Natural killer cell (primary cell): ENCODE data around the gene PCDHGA4. TPM values are rescaled to one million over a fixed set of nuclear protein-coding genes. Genes with fewer than 3 reads are reported as not detected.

Source experiments
- ATAC-seq, 3 donors: fragments of 150-1000 bp in 2 of 3; fragments of 200-7000 bp in 1 of 3; cut with Tn5 transposase; 1 replicate in 1 of 3; 2 replicates in 2 of 3; pipeline ENCODE4 v1.10.0; 2021; ENCODE audit warnings: mild to moderate bottlenecking in 2 of 3, moderate library complexity in 2 of 3
- DNase-seq, 2 donors: peaks; one replicate each; pipeline versions ENCODE4 v3.0.0 to v3.0.0-alpha.2; 2013 to 2021; ENCODE audit warnings: mixed read lengths in 1 of 2
- H3K27ac ChIP-seq: one replicate; pipeline ENCODE4 v1.5.1; 2013; ENCODE audit warnings: mild to moderate bottlenecking, low read length
- H3K27me3 ChIP-seq: one replicate; pipeline ENCODE4 v1.6.1; 2013; ENCODE audit warnings: low read length; ENCODE audit not compliant: control insufficient read depth, insufficient read depth
- H3K36me3 ChIP-seq: one replicate; pipeline ENCODE4 v1.6.1; 2013; ENCODE audit warnings: low read length; ENCODE audit not compliant: control insufficient read depth, insufficient read depth
- H3K4me1 ChIP-seq: one replicate; pipeline ENCODE4 v1.6.1; 2013; ENCODE audit warnings: low read length; ENCODE audit not compliant: control insufficient read depth, insufficient read depth
- H3K4me3 ChIP-seq: one replicate; pipeline ENCODE4 v1.5.1; 2013; ENCODE audit warnings: low read length
- H3K9me3 ChIP-seq: one replicate; pipeline ENCODE4 v1.6.1; 2013; ENCODE audit warnings: low read length; ENCODE audit not compliant: control insufficient read depth, insufficient read depth
- H3K27ac Mint-ChIP-seq, 2 donors: one replicate each; pipeline ENCODE4 v1.8.0; 2022; ENCODE audit warnings: mild to moderate bottlenecking in 2 of 2, mixed read lengths in 2 of 2, moderate library complexity in 1 of 2
- H3K27me3 Mint-ChIP-seq, 2 donors: one replicate each; pipeline ENCODE4 v1.8.0; 2022; ENCODE audit warnings: low read depth in 2 of 2, mixed read lengths in 2 of 2
- H3K36me3 Mint-ChIP-seq: one replicate; pipeline ENCODE4 v1.8.0; 2022; ENCODE audit warnings: mixed read lengths
- H3K4me1 Mint-ChIP-seq, 2 donors: one replicate each; pipeline ENCODE4 v1.8.0; 2022; ENCODE audit warnings: mixed read lengths in 2 of 2
- H3K4me3 Mint-ChIP-seq: one replicate; pipeline ENCODE4 v1.8.0; 2022; ENCODE audit warnings: mild to moderate bottlenecking, moderate library complexity, mixed read lengths
- H3K9me3 Mint-ChIP-seq, 2 donors: one replicate each; pipeline ENCODE4 v1.8.0; 2022; ENCODE audit warnings: mixed read lengths in 2 of 2
- WGBS: methylation state at CpG from one replicate; pipeline ENCODE4 v1.1.7; 2013; ENCODE audit warnings: missing lambda C conversion rate; ENCODE audit not compliant: insufficient coverage; 5-methylcytosine and 5-hydroxymethylcytosine counted together
- intact Hi-C: fragments of 100-400 bp; cut with micrococcal nuclease; formaldehyde crosslinking; loops from one replicate; pipeline ENCODE4 v1.14.2; 2022
- total RNA-seq, 4 donors: library from RNA; stranded (reverse); fragments of 120-200 nt in 1 of 4; gene quantifications; one replicate each; pipeline versions ENCODE4 v1.2.3 to v1.2.4, GENCODE V29; 2013 to 2022
- TF ChIP-seq, protein P1 (sequence below): fragments of 200-600 bp; IDR thresholded peaks from one replicate; pipeline ENCODE4 v1.8.0; 2022; ENCODE audit warnings: antibody characterized with exemption

Gene PCDHGA4
- total RNA-seq, 3 donors from 2014 or later (not counting 1 experiment from before 2014, with no cell fraction given), result 0.24 to 0.30 TPM; not detected in 1

DNA sequence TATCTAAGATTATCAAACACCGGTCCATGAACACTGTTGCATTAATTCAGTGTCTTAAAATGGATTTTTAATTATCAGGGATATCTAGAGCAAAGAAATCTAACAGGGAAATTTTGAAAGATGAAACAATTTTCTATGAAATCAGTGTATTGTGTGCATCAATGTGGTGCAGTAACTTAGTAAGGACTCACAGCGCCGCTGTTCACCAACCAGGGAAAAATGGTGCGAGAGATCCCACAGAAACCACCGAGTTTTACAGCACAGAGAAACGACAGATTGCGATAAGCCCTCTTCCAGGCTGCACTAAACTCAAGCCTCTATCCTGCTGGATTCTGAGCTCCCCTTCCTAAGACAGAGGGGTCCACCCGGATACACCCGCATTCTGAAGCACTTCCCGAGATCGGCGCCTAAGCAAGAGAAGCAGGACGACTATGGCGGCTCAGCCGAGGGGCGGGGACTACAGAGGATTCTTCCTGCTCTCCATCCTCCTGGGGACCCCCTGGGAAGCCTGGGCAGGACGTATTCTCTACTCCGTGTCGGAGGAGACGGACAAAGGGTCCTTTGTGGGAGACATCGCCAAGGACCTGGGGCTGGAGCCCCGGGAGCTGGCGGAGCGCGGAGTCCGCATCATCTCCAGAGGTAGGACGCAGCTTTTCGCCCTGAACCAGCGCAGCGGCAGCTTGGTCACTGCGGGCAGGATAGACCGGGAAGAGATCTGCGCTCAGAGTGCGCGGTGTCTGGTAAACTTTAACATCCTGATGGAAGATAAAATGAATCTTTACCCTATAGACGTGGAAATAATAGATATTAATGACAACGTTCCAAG lies 27.9 kb downstream of the PCDHGA4 start, which contains the start of gene PCDHGA7:
Gene PCDHGA7, plus strand, starts transcription at position 274 of the 826 bp plus-strand sequence. Its CDS starts 158 bp downstream, at position 432.
- DNase-seq, result peak in 1 of 2 donors; percentile 12
- peak within 1 kb of the TSS; percentile 28 for H3K4me3 Mint-ChIP-seq
- 24% methylated on average over 37 of the region's 37 CpGs for WGBS
- Histone ChIP-seq H3K27me3 (peaks cover 48% of the 10 kb centered on the region), H3K36me3 (no peaks in the 10 kb centered on the region), H3K9me3 (peaks cover 26% of the 10 kb centered on the region), H3K27ac (no peak within 1 kb of the TSS), H3K4me3 (peak within 1 kb of the TSS; percentile 9), H3K4me1 (peaks cover 4% of the 10 kb centered on the region)
- no peaks in the 10 kb centered on the region for H3K36me3 Mint-ChIP-seq
- peaks cover 63 to 80% of the 10 kb centered on the region in 2 donors for H3K27me3 Mint-ChIP-seq
- no peak within 1 kb of the TSS for H3K27ac Mint-ChIP-seq
- intact Hi-C loops, result no loop called here
- TF ChIP-seq, protein P1, sequence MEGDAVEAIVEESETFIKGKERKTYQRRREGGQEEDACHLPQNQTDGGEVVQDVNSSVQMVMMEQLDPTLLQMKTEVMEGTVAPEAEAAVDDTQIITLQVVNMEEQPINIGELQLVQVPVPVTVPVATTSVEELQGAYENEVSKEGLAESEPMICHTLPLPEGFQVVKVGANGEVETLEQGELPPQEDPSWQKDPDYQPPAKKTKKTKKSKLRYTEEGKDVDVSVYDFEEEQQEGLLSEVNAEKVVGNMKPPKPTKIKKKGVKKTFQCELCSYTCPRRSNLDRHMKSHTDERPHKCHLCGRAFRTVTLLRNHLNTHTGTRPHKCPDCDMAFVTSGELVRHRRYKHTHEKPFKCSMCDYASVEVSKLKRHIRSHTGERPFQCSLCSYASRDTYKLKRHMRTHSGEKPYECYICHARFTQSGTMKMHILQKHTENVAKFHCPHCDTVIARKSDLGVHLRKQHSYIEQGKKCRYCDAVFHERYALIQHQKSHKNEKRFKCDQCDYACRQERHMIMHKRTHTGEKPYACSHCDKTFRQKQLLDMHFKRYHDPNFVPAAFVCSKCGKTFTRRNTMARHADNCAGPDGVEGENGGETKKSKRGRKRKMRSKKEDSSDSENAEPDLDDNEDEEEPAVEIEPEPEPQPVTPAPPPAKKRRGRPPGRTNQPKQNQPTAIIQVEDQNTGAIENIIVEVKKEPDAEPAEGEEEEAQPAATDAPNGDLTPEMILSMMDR, result no peak
- peaks cover 0 to 8% of the 10 kb centered on the region in 2 donors for H3K4me1 Mint-ChIP-seq
- H3K9me3 Mint-ChIP-seq, result peaks cover 0 to 3% of the 10 kb centered on the region in 2 donors
- ATAC-seq, result peak in 2 of 3 donors; percentile 46 to 50

DNA sequence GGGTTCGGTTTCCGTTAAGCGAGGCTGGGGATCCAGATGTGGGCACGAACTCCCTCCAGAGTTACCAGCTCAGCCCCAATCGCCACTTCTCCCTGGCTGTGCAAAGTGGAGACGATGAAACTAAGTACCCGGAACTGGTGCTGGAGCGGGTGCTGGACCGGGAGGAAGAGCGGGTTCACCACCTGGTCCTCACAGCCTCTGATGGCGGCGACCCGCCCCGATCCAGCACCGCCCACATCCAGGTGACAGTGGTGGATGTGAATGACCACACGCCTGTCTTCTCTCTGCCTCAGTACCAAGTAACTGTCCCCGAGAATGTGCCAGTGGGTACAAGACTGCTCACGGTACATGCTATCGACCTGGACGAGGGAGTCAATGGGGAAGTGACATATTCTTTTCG lies 28.5 kb downstream of the PCDHGA4 start:
- peaks cover 50% of the 10 kb centered on the region for H3K27me3 ChIP-seq
- H3K9me3 ChIP-seq, result peaks cover 27% of the 10 kb centered on the region
- intact Hi-C loops, result no loop called here
- peaks cover 4% of the 10 kb centered on the region for H3K4me1 ChIP-seq
- Mint-ChIP-seq H3K4me3 (no peak overlapping the region), H3K9me3 (peaks cover 0 to 3% of the 10 kb centered on the region in 2 donors), H3K27me3 (peaks cover 65 to 80% of the 10 kb centered on the region in 2 donors), H3K4me1 (peaks cover 0 to 8% of the 10 kb centered on the region in 2 donors), H3K36me3 (no peaks in the 10 kb centered on the region), H3K27ac (no peak overlapping the region)
- 43% methylated on average over 21 of the region's 21 CpGs for WGBS
- H3K4me3 ChIP-seq, result no peak overlapping the region
- TF ChIP-seq, protein P1, result no peak
- no peaks in the 10 kb centered on the region for H3K36me3 ChIP-seq
- H3K27ac ChIP-seq, result no peak overlapping the region
- DNase-seq (no peak), ATAC-seq (no peak)

DNA sequence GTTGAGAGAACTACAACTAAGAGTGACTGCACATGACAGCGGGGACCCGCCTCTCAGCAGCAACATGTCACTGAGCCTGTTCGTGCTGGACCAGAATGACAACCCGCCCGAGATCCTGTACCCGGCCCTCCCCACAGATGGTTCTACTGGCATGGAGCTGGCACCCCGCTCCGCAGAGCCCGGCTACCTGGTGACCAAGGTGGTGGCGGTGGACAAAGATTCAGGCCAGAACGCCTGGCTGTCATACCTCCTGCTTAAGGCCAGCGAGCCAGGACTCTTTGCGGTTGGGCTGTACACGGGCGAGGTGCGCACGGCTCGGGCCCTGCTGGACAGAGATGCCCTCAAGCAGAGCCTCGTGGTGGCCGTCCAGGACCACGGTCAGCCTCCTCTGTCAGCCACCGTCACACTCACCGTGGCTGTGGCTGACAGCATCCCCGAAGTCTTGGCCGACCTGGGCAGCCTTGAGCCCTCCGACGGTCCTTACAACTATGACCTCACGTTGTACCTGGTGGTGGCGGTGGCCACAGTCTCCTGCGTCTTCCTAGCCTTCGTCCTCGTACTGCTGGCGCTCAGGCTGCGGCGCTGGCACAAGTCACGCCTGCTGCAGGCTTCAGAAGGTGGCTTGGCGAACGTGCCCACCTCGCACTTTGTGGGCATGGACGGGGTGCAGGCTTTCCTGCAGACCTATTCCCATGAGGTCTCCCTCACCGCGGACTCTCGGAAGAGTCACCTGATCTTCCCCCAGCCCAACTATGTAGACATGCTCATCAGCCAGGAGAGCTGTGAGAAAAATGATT lies 29.8 kb downstream of the PCDHGA4 start:
- H3K27ac ChIP-seq, result no peak overlapping the region
- DNase-seq (no peak), ATAC-seq (no peak)
- Mint-ChIP-seq H3K36me3 (no peaks in the 10 kb centered on the region), H3K9me3 (peaks cover 0 to 3% of the 10 kb centered on the region in 2 donors), H3K4me3 (no peak overlapping the region), H3K4me1 (peaks cover 0 to 8% of the 10 kb centered on the region in 2 donors), H3K27me3 (peaks cover 69 to 77% of the 10 kb centered on the region in 2 donors), H3K27ac (no peak overlapping the region)
- H3K4me1 ChIP-seq, result peaks cover 4% of the 10 kb centered on the region
- WGBS, result 49% methylated on average over 43 of the region's 43 CpGs
- peaks cover 51% of the 10 kb centered on the region for H3K27me3 ChIP-seq
- peaks cover 36% of the 10 kb centered on the region for H3K9me3 ChIP-seq
- intact Hi-C loops, result loop anchor here (5.0 kb wide), 1 partner anchor 38 kb away; the partner anchor contains the start of gene PCDHGA11
- TF ChIP-seq, protein P1, result no peak
- H3K4me3 ChIP-seq, result no peak overlapping the region
- H3K36me3 ChIP-seq, result no peaks in the 10 kb centered on the region
